HEK293 (cell line): Measurements from ENCODE around the gene SRP9.

ENCODE experiments used
- FEZF1 ChIP-seq: fragments of 450-650 bp; formaldehyde crosslinking; IDR thresholded peaks from 2 replicates; pipeline ENCODE4 v1.5.1; 2016; ENCODE audit warnings: missing biosample characterization, missing genetic modification characterization
- GLI2 ChIP-seq: fragments of 450-650 bp; formaldehyde crosslinking; IDR thresholded peaks from 2 replicates; pipeline ENCODE4; 2017; ENCODE audit warnings: missing biosample characterization, missing genetic modification characterization, low read depth, borderline replicate concordance
- GLI4 ChIP-seq: fragments of 450-650 bp; formaldehyde crosslinking; IDR thresholded peaks from 2 replicates; pipeline ENCODE4 v1.5.1; 2016; ENCODE audit warnings: missing biosample characterization, missing genetic modification characterization
- OSR2 ChIP-seq: fragments of 450-650 bp; formaldehyde crosslinking; IDR thresholded peaks from 2 replicates; pipeline ENCODE4 v1.5.1; 2016; ENCODE audit warnings: missing biosample characterization, missing genetic modification characterization
- PRDM10 ChIP-seq: fragments of 450-650 bp; formaldehyde crosslinking; IDR thresholded peaks from 2 replicates; pipeline ENCODE4 v1.5.1; 2016; ENCODE audit warnings: missing biosample characterization, missing genetic modification characterization
- RBAK ChIP-seq: fragments of 450-650 bp; formaldehyde crosslinking; IDR thresholded peaks from 2 replicates; pipeline ENCODE4 v1.5.1; 2016; ENCODE audit warnings: missing biosample characterization, missing genetic modification characterization
- REST ChIP-seq: fragments of 450-650 bp; formaldehyde crosslinking; IDR thresholded peaks from 2 replicates; pipeline ENCODE4 v1.5.1; 2016; ENCODE audit warnings: missing biosample characterization, missing genetic modification characterization
- SCRT2 ChIP-seq: fragments of 450-650 bp; formaldehyde crosslinking; IDR thresholded peaks from 2 replicates; pipeline ENCODE4 v1.5.1; 2016; ENCODE audit warnings: missing biosample characterization, missing genetic modification characterization
- ZNF18 ChIP-seq: fragments of 450-650 bp; formaldehyde crosslinking; IDR thresholded peaks from 2 replicates; pipeline ENCODE4 v1.5.1; 2016; ENCODE audit warnings: missing biosample characterization, missing genetic modification characterization
- ZNF404 ChIP-seq: fragments of 450-650 bp; formaldehyde crosslinking; IDR thresholded peaks from 2 replicates; pipeline ENCODE4 v1.5.1; 2017; ENCODE audit warnings: missing biosample characterization, missing genetic modification characterization
- ZNF548 ChIP-seq: fragments of 450-650 bp; formaldehyde crosslinking; IDR thresholded peaks from 2 replicates; pipeline ENCODE4 v1.5.1; 2016; ENCODE audit warnings: missing biosample characterization, missing genetic modification characterization
- ZNF654 ChIP-seq: fragments of 450-650 bp; formaldehyde crosslinking; IDR thresholded peaks from 2 replicates; pipeline ENCODE4 v1.5.1; 2016; ENCODE audit warnings: low read depth, missing biosample characterization, missing genetic modification characterization
- ZNF660 ChIP-seq: fragments of 450-650 bp; IDR thresholded peaks from 2 replicates; pipeline ENCODE4 v1.5.1; 2018; ENCODE audit warnings: missing biosample characterization, mild to moderate bottlenecking, missing genetic modification characterization
- ZXDB ChIP-seq: fragments of 450-650 bp; formaldehyde crosslinking; IDR thresholded peaks from 2 replicates; pipeline ENCODE4 v1.5.1; 2016; ENCODE audit warnings: missing biosample characterization, missing genetic modification characterization
- TF ChIP-seq, protein P1 (sequence below): fragments of 450-650 bp; formaldehyde crosslinking; IDR thresholded peaks from 2 replicates; pipeline ENCODE4 v1.5.1; 2016; ENCODE audit warnings: missing biosample characterization, missing genetic modification characterization
- TF ChIP-seq, protein P2 (sequence below): fragments of 450-650 bp; formaldehyde crosslinking; IDR thresholded peaks from 2 replicates; pipeline ENCODE4 v1.5.1; 2017; ENCODE audit warnings: missing biosample characterization, missing genetic modification characterization
- TF ChIP-seq, protein P3 (sequence below): fragments of 450-650 bp; formaldehyde crosslinking; IDR thresholded peaks from 2 replicates; pipeline ENCODE4 v1.5.1; 2016; ENCODE audit warnings: missing biosample characterization, missing genetic modification characterization, borderline replicate concordance

SRP9 gene

GRCh38 chr1:225766967-225767633, 10.5 kb upstream of the SRP9 start (continued):
- TF ChIP-seq, protein P1, sequence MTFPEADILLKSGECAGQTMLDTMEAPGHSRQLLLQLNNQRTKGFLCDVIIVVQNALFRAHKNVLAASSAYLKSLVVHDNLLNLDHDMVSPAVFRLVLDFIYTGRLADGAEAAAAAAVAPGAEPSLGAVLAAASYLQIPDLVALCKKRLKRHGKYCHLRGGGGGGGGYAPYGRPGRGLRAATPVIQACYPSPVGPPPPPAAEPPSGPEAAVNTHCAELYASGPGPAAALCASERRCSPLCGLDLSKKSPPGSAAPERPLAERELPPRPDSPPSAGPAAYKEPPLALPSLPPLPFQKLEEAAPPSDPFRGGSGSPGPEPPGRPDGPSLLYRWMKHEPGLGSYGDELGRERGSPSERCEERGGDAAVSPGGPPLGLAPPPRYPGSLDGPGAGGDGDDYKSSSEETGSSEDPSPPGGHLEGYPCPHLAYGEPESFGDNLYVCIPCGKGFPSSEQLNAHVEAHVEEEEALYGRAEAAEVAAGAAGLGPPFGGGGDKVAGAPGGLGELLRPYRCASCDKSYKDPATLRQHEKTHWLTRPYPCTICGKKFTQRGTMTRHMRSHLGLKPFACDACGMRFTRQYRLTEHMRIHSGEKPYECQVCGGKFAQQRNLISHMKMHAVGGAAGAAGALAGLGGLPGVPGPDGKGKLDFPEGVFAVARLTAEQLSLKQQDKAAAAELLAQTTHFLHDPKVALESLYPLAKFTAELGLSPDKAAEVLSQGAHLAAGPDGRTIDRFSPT (tag by site-specific recombination) = 0 out of 2 replicates have a peak, but pooled peaks have one; percentile 25
- TF ChIP-seq, protein P2, sequence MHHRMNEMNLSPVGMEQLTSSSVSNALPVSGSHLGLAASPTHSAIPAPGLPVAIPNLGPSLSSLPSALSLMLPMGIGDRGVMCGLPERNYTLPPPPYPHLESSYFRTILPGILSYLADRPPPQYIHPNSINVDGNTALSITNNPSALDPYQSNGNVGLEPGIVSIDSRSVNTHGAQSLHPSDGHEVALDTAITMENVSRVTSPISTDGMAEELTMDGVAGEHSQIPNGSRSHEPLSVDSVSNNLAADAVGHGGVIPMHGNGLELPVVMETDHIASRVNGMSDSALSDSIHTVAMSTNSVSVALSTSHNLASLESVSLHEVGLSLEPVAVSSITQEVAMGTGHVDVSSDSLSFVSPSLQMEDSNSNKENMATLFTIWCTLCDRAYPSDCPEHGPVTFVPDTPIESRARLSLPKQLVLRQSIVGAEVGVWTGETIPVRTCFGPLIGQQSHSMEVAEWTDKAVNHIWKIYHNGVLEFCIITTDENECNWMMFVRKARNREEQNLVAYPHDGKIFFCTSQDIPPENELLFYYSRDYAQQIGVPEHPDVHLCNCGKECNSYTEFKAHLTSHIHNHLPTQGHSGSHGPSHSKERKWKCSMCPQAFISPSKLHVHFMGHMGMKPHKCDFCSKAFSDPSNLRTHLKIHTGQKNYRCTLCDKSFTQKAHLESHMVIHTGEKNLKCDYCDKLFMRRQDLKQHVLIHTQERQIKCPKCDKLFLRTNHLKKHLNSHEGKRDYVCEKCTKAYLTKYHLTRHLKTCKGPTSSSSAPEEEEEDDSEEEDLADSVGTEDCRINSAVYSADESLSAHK = peak; percentile 99
- 0 out of 2 replicates have a peak, but pooled peaks have one; percentile 36 for TF ChIP-seq ZNF660 (tag by site-specific recombination)
- TF ChIP-seq REST (tag by site-specific recombination) = no peak
- TF ChIP-seq ZNF548 (tag by site-specific recombination) = no peak
- TF ChIP-seq PRDM10 (tag by site-specific recombination) = peak; percentile 93
- TF ChIP-seq SCRT2 (tag by site-specific recombination) = no peak
- TF ChIP-seq ZXDB = peak; percentile 20; the same call in 1 of the 2 replicates
- no peak for TF ChIP-seq ZNF18
- TF ChIP-seq GLI4 (tag by site-specific recombination) = no peak
- TF ChIP-seq, protein P3, sequence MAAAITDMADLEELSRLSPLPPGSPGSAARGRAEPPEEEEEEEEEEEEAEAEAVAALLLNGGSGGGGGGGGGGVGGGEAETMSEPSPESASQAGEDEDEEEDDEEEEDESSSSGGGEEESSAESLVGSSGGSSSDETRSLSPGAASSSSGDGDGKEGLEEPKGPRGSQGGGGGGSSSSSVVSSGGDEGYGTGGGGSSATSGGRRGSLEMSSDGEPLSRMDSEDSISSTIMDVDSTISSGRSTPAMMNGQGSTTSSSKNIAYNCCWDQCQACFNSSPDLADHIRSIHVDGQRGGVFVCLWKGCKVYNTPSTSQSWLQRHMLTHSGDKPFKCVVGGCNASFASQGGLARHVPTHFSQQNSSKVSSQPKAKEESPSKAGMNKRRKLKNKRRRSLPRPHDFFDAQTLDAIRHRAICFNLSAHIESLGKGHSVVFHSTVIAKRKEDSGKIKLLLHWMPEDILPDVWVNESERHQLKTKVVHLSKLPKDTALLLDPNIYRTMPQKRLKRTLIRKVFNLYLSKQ = no peak
- no peak for TF ChIP-seq ZNF404 (tag by site-specific recombination)
- no peak for TF ChIP-seq ZNF654
- TF ChIP-seq RBAK = no peak
- no peak for TF ChIP-seq GLI2
- TF ChIP-seq OSR2 (tag by site-specific recombination) = 0 out of 2 replicates have a peak, but pooled peaks have one; percentile 18
- peak; percentile 85 for TF ChIP-seq FEZF1 (tag by site-specific recombination)
